Measurements from ENCODE around the gene GRAMD1B. TPM values are rescaled to one million over a fixed set of nuclear protein-coding genes. Genes with fewer than 3 reads are reported as not detected.

GRAMD1B gene
- total RNA-seq, 1 donor from 2014 or later = 155 TPM

DNA sequence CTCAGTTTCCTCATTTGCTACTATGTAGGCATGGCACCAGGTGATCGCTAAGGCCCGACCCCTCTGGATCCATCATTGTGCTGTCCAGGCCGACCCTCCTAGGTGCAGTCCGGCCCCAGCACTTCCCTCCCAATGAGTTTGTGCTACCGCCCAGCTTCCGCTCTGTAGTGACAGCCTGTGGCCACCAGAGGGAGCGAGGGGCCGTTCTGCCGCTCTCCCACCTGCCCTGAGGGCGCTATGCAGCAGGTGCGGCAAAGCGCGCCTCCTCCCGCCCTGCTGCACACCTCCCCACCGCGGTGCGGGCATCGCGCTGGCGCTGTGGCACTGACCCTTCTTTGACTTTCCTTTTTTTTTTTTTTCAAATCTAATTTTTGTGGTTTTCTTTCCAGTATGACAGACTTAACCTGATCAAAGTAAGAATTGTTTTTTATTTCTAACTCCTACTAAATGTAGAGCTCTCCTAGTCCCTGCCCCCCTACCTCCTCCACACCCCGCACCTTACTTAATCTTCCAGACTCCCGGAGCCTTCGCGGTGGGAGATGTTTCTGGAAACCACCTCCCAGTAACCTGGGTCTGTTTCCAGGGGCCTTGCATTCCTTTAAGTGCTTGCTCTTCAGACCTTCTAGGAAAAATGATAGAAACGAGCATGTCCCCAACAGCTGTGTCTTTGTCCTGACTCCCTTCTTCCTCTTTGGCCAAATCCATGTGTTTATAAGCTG, 150.6 kb downstream of the GRAMD1B start:
- Mint-ChIP-seq H3K27me3 (ENCODE audit: insufficient read depth) (no peaks in the 10 kb centered on the region), H3K4me1 (ENCODE audit: low read depth) (peaks cover 23% of the 10 kb centered on the region), H3K9me3 (no peaks in the 10 kb centered on the region), H3K36me3 (ENCODE audit: low read depth) (peaks cover 17% of the 10 kb centered on the region), H3K27ac (peak overlapping the region; percentile 29), H3K4me3 (no peak overlapping the region)
- peak; percentile 57 for DNase-seq (ENCODE audit: low spot score)
- intact Hi-C loops (cut with micrococcal nuclease) = loop anchor here (1.0 kb wide), 1 partner anchor 127 kb away; no protein-coding TSS in a partner anchor

DNA sequence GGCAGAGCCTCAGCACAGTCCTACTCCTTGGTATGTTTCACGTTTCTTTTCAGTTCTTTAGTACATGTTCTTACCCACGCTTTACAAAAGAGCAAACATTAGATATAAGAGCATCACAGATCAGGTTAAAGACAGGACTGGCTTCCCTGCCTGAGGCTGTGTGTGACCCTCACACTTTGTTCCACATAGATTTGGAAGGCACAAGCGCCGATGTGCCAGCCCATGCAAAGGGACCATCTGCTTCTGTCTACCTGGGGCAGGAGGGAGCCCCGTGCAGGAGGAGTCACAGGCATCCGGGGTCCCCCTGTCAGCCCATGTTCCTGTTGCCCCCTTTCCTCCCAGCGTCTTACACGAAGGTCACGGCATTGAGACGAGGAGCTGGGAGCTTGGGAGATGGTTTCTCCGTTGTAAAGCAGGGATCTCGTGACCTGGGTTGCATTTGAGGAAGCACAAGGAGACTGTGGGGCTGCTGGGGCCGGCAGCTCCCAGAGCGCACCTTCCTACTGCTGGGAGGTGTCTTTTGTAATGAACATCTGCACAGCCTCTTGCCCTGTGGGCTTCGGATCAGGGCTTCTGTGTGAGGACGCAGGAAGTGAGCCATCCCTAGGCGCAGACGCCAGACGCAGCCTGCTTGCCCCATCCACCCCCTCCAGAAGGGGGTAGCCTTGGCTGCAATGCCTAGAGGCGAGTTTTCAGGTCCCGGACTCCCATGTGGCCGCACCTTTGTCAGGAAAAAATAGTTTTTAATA, 151.8 kb downstream of the GRAMD1B start:
- intact Hi-C loops (cut with micrococcal nuclease) = no loop called here
- DNase-seq (ENCODE audit: low spot score) = no peak
- H3K36me3 Mint-ChIP-seq (ENCODE audit: low read depth) = peaks cover 23% of the 10 kb centered on the region
- no peak overlapping the region for H3K4me3 Mint-ChIP-seq
- H3K9me3 Mint-ChIP-seq = no peaks in the 10 kb centered on the region
- no peaks in the 10 kb centered on the region for H3K27me3 Mint-ChIP-seq (ENCODE audit: insufficient read depth)
- H3K4me1 Mint-ChIP-seq (ENCODE audit: low read depth) = peaks cover 20% of the 10 kb centered on the region
- no peak overlapping the region for H3K27ac Mint-ChIP-seq

DNA sequence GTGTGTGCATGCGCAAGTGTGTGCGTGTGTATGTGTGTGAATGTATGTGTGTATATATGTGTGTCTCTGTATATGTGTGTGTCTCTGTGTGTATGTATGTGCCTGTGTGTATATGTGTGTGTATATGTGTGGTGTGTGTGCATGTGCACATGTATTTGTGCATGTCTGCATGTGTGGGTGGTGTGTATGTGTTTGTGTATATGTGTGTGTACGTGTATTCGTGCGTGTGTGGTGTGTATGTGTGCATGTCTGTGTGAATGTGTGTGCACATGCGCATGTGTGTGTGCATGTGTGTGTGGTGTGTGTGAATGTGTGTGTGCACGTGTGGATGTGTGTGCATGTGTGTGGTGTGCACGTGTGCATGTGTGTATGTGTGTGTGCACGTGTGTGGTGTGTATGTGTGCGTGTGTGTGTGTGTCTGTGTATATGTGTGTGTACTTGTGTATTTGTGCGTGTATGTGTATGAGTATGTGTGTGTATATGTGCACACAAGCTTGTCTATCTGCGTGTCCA, 153.0 kb downstream of the GRAMD1B start:
- Mint-ChIP-seq H3K9me3 (no peaks in the 10 kb centered on the region), H3K36me3 (ENCODE audit: low read depth) (peaks cover 18% of the 10 kb centered on the region), H3K4me1 (ENCODE audit: low read depth) (peaks cover 19% of the 10 kb centered on the region), H3K27ac (peak overlapping the region; percentile 10), H3K27me3 (ENCODE audit: insufficient read depth) (no peaks in the 10 kb centered on the region), H3K4me3 (no peak overlapping the region)
- intact Hi-C loops (cut with micrococcal nuclease) = no loop called here
- DNase-seq (ENCODE audit: low spot score) = no peak

DNA sequence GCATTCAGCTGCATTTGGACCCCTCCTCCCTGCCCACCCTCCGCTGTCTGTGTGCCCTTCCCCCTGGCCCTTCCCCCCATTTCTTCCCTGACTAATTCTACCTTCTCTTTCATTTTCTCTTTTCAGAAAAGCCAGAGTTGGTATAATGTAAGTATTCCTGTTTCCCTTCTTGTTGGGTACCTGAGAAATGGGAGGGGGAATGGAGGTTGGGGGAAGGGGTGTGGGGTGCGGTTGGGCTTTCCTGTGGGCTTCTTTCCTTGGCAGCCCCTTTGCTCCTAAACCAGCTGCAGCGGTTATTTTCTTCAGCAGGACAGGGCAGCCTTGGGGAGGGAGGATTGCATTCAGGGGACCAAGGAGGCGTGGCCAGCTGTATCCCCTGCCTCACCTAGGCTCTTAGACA, 154.1 kb downstream of the GRAMD1B start:
- H3K9me3 Mint-ChIP-seq = no peaks in the 10 kb centered on the region
- no peak for DNase-seq (ENCODE audit: low spot score)
- H3K36me3 Mint-ChIP-seq (ENCODE audit: low read depth) = peaks cover 20% of the 10 kb centered on the region
- intact Hi-C loops (cut with micrococcal nuclease) = no loop called here
- no peaks in the 10 kb centered on the region for H3K27me3 Mint-ChIP-seq (ENCODE audit: insufficient read depth)
- H3K27ac Mint-ChIP-seq = no peak overlapping the region
- H3K4me1 Mint-ChIP-seq (ENCODE audit: low read depth) = peaks cover 19% of the 10 kb centered on the region
- no peak overlapping the region for H3K4me3 Mint-ChIP-seq

DNA sequence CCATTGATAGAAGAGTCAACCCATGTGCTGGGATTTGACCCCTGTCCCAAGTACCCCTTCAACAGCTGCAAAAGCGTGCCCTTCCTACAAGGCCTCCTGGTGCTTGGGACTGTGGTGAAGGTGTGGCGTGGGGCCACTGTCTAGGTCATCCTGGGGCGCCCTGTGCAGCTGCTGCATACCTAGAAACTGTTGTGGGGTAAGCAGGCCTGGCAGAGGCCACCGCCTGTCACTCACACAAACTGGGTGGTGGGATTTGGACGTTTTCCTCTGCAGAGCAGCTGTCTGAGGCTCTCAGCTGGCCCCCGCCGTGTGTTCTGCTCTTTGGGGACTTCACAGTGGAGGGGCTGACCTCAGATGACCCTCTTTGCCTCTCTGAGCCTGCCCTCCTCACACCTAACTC, 154.7 kb downstream of the GRAMD1B start:
- H3K27ac Mint-ChIP-seq = no peak overlapping the region
- no peaks in the 10 kb centered on the region for H3K27me3 Mint-ChIP-seq (ENCODE audit: insufficient read depth)
- H3K4me1 Mint-ChIP-seq (ENCODE audit: low read depth) = peaks cover 19% of the 10 kb centered on the region
- H3K9me3 Mint-ChIP-seq = no peaks in the 10 kb centered on the region
- intact Hi-C loops (cut with micrococcal nuclease) = no loop called here
- no peak overlapping the region for H3K4me3 Mint-ChIP-seq
- H3K36me3 Mint-ChIP-seq (ENCODE audit: low read depth) = peaks cover 22% of the 10 kb centered on the region
- no peak for DNase-seq (ENCODE audit: low spot score)

- DNase-seq (ENCODE audit: low spot score) = no peak
- no peaks in the 10 kb centered on the region for H3K9me3 Mint-ChIP-seq
- no peaks in the 10 kb centered on the region for H3K27me3 Mint-ChIP-seq (ENCODE audit: insufficient read depth)
- H3K4me3 Mint-ChIP-seq = no peak overlapping the region
- peaks cover 19% of the 10 kb centered on the region for H3K4me1 Mint-ChIP-seq (ENCODE audit: low read depth)
- H3K36me3 Mint-ChIP-seq (ENCODE audit: low read depth) = peaks cover 22% of the 10 kb centered on the region
- no peak overlapping the region for H3K27ac Mint-ChIP-seq
- intact Hi-C loops (cut with micrococcal nuclease) = no loop called here
These were observed 155.1 kb downstream of the GRAMD1B start for GRCh38 chr11:123585206-123585605.

- no peaks in the 10 kb centered on the region for H3K9me3 Mint-ChIP-seq
- H3K27ac Mint-ChIP-seq = peak overlapping the region; percentile 42
- H3K4me3 Mint-ChIP-seq = no peak overlapping the region
- no peaks in the 10 kb centered on the region for H3K27me3 Mint-ChIP-seq (ENCODE audit: insufficient read depth)
- intact Hi-C loops (cut with micrococcal nuclease) = no loop called here
- H3K4me1 Mint-ChIP-seq (ENCODE audit: low read depth) = peaks cover 16% of the 10 kb centered on the region
- DNase-seq (ENCODE audit: low spot score) = no peak
- peaks cover 19% of the 10 kb centered on the region for H3K36me3 Mint-ChIP-seq (ENCODE audit: low read depth)
These were observed 155.6 kb downstream of the GRAMD1B start for GRCh38 chr11:123585706-123586105.

GRCh38 chr11:123586568-123586967, 156.5 kb downstream of the GRAMD1B start:
- Mint-ChIP-seq H3K36me3 (ENCODE audit: low read depth) (peaks cover 22% of the 10 kb centered on the region), H3K27ac (no peak overlapping the region), H3K9me3 (no peaks in the 10 kb centered on the region), H3K4me3 (no peak overlapping the region), H3K4me1 (ENCODE audit: low read depth) (peaks cover 16% of the 10 kb centered on the region), H3K27me3 (ENCODE audit: insufficient read depth) (no peaks in the 10 kb centered on the region)
- DNase-seq (ENCODE audit: low spot score) = no peak
- intact Hi-C loops (cut with micrococcal nuclease) = no loop called here

DNA sequence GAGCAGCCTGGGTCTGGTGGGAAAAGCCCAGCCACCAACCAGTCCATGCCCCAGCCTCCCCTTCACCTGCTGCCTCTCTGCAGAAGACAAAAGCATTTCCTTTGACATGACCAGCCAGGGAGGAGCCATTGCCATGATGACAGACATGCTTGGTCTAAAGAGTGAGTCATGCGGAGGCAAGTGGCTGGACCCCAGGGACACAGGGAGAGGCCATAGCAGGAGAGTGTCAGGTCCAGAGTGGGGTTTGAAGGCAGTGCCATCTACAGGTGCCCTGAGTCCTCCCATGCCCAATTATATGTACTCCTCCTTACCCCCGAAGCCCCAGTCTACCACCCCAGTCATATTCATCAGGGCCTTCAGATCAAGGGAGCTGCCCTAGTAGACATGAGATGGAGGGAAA, 157.0 kb downstream of the GRAMD1B start:
- intact Hi-C loops (cut with micrococcal nuclease) = no loop called here
- no peaks in the 10 kb centered on the region for H3K27me3 Mint-ChIP-seq (ENCODE audit: insufficient read depth)
- no peak for DNase-seq (ENCODE audit: low spot score)
- H3K36me3 Mint-ChIP-seq (ENCODE audit: low read depth) = peaks cover 20% of the 10 kb centered on the region
- peak overlapping the region; percentile 22 for H3K27ac Mint-ChIP-seq
- no peaks in the 10 kb centered on the region for H3K9me3 Mint-ChIP-seq
- H3K4me1 Mint-ChIP-seq (ENCODE audit: low read depth) = peaks cover 16% of the 10 kb centered on the region
- H3K4me3 Mint-ChIP-seq = no peak overlapping the region

- H3K27me3 Mint-ChIP-seq (ENCODE audit: insufficient read depth) = no peaks in the 10 kb centered on the region
- no peak for DNase-seq (ENCODE audit: low spot score)
- peaks cover 23% of the 10 kb centered on the region for H3K36me3 Mint-ChIP-seq (ENCODE audit: low read depth)
- H3K27ac Mint-ChIP-seq = peak overlapping the region; percentile 73
- H3K9me3 Mint-ChIP-seq = no peaks in the 10 kb centered on the region
- intact Hi-C loops (cut with micrococcal nuclease) = no loop called here
- H3K4me3 Mint-ChIP-seq = no peak overlapping the region
- peaks cover 16% of the 10 kb centered on the region for H3K4me1 Mint-ChIP-seq (ENCODE audit: low read depth)
These were observed 157.5 kb downstream of the GRAMD1B start for GRCh38 chr11:123587559-123587958.

- H3K4me1 Mint-ChIP-seq (ENCODE audit: low read depth) = peaks cover 9% of the 10 kb centered on the region
- no peaks in the 10 kb centered on the region for H3K27me3 Mint-ChIP-seq (ENCODE audit: insufficient read depth)
- DNase-seq (ENCODE audit: low spot score) = no peak
- intact Hi-C loops (cut with micrococcal nuclease) = no loop called here
- H3K4me3 Mint-ChIP-seq = no peak overlapping the region
- H3K9me3 Mint-ChIP-seq = no peaks in the 10 kb centered on the region
- peak overlapping the region; percentile 73 for H3K27ac Mint-ChIP-seq
- peaks cover 21% of the 10 kb centered on the region for H3K36me3 Mint-ChIP-seq (ENCODE audit: low read depth)
These were observed 158.2 kb downstream of the GRAMD1B start for GRCh38 chr11:123588117-123588863.

- DNase-seq (ENCODE audit: low spot score) = no peak
- intact Hi-C loops (cut with micrococcal nuclease) = no loop called here
- H3K9me3 Mint-ChIP-seq = no peaks in the 10 kb centered on the region
- peaks cover 9% of the 10 kb centered on the region for H3K4me1 Mint-ChIP-seq (ENCODE audit: low read depth)
- H3K27ac Mint-ChIP-seq = no peak overlapping the region
- H3K4me3 Mint-ChIP-seq = no peak overlapping the region
- no peaks in the 10 kb centered on the region for H3K27me3 Mint-ChIP-seq (ENCODE audit: insufficient read depth)
- H3K36me3 Mint-ChIP-seq (ENCODE audit: low read depth) = peaks cover 21% of the 10 kb centered on the region
These were observed 158.8 kb downstream of the GRAMD1B start for GRCh38 chr11:123588864-123589262.

Measured in activated T-helper 1 cell treated with anti-CD3 and anti-CD28 coated beads, Interleukin-12 subunit alpha, Interleukin-12 subunit beta, Interleukin-2, Interleukin-4 antibody, amounts not matched to agents 30 ng/mL and 10 ng/mL and 1 ng/mL, durations not matched to agents 14 hours and 24 hours and 36 hours (primary cell).